Measurements from ENCODE around the gene RAB39B. TPM values are rescaled to one million over a fixed set of nuclear protein-coding genes. Genes with fewer than 3 reads are reported as not detected.
A peak's percentile ranks its signal among the peaks of the same experiment; 100 is the strongest.
"Not testable (repeated sequence)": the region's sequence is repeated elsewhere in the genome, so short reads cannot be mapped to it uniquely, and the experiment has no call there.

Gene RAB39B, protein sequence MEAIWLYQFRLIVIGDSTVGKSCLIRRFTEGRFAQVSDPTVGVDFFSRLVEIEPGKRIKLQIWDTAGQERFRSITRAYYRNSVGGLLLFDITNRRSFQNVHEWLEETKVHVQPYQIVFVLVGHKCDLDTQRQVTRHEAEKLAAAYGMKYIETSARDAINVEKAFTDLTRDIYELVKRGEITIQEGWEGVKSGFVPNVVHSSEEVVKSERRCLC
- 0.56 and 0.79 TPM in 2 replicates for total RNA-seq (2014; rRNA removed; shearing (Covaris generic))
- 2.3 and 3.9 TPM in 2 replicates for polyA plus RNA-seq (2015; cell fraction: cytosol; rRNA removed)
- polyA plus RNA-seq (2015; cell fraction: nucleus; rRNA removed): 1.0 and 1.1 TPM in 2 replicates

DNA sequence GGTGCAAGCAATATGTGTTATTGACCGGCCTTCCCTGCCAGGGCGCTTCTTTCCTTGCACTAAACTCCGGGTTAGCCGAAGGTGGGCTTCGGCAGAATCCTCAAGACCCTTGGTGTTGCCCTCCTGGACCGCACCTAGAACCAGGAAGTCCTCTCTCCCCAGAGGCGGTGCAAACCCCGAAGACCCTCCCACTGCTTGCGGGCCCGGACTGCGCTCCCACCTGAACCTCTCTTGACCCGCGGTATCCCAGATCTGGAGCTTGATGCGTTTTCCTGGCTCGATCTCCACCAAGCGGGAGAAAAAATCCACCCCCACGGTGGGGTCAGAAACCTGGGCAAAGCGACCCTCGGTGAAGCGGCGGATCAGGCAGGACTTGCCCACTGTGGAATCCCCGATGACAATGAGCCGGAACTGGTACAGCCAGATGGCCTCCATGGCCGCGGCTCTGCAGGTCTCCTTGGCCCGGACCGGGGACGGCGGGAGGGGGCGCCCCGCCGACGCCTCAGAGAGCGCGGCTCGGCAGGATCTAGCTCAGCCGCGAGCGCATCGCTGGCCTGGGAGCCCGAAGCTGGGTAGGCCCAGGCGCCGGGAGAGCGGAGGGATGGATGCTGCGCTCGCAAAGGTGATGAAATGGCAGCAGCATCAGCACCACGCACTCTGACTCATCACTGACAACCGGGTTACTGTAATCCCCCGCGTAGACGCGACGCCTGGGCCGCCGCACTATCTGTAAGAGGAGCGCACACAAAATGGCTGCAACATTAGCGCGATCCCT is at the start of gene RAB39B:
Gene RAB39B, minus strand, starts transcription at position 638 of the 775 bp plus-strand sequence. Its CDS starts 203 bp downstream, at position 435.
- in situ Hi-C loops (cut with HindIII; ENCODE audit: low pct_unique_long_range_greater_than_20kb, low sequenced_read_pairs): no loop called here
- DNase-seq (ENCODE audit: low read depth, low spot score): peak; percentile 58

DNA sequence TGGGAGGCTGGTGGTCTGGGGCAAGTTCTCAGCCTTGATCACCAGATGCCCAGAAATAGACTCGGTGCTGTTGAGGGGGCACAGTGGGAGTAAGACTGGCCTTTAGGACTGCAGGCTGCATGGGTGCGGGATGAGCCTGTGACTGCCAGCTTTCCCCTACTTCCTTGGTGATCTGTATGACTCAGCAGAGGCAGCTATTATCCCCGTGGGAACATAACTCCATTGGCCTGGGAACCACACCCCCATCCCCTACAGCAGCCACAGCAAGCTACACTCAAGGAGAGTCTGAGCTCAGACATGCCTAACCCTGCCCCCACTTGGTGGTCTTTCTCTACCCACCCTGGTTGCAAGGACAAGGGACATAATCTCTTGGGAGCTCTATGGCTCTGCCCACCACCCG is 49.5 kb upstream of the RAB39B start:
- in situ Hi-C loops (cut with HindIII; ENCODE audit: low pct_unique_long_range_greater_than_20kb, low sequenced_read_pairs): no loop called here
- peak; percentile 2 for DNase-seq (ENCODE audit: low read depth, low spot score)

GRCh38 chrX:155293771-155294170 is 29.5 kb upstream of the RAB39B start:
- no peak for DNase-seq (ENCODE audit: low read depth, low spot score)
- in situ Hi-C loops (cut with HindIII; ENCODE audit: low pct_unique_long_range_greater_than_20kb, low sequenced_read_pairs): no loop called here

DNA sequence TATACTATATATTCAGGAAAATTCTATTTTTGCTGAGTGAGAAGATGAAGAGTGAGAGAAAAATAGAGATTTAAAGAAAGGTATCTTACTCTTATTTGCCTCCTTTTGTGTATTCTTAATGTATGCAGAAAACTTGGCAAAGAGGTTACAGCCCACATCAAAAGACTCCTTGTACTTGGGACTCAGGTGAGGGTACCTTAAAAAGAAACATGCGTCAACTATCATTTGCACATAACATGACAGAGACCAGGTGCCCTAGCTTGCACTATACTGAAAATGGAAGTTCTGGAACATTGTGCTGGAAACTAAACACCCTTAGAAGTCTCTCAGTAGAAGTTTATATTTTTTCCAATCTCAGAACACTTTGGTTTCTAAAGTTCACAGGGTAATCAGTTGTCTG is 15.6 kb upstream of the RAB39B start:
- DNase-seq (ENCODE audit: low read depth, low spot score): no peak
- in situ Hi-C loops (cut with HindIII; ENCODE audit: low pct_unique_long_range_greater_than_20kb, low sequenced_read_pairs): no loop called here

DNA sequence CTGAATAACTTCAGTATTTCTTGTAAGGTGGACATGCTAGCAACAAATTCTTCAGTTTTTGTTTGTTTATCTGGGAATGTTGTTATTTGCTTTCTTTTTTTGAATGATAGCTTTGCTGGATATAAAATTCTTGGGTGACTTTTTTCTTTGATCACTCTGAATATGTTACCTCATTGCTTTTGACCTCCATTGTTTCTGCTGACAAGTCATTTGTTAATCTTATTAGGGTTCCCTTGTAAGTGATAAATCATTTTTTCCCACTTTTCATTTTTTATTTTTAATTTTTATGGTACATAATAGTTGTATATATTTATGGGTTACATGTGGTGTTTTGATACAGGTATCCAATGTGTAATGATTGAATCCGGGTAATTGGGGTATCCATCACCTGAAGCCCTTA is 6.7 kb upstream of the RAB39B start:
- no peak for DNase-seq (ENCODE audit: low read depth, low spot score)
- in situ Hi-C loops (cut with HindIII; ENCODE audit: low pct_unique_long_range_greater_than_20kb, low sequenced_read_pairs): no loop called here

- in situ Hi-C loops (cut with HindIII; ENCODE audit: low pct_unique_long_range_greater_than_20kb, low sequenced_read_pairs); DNase-seq (ENCODE audit: low read depth, low spot score): not testable (repeated sequence)
Observed at GRCh38 chrX:155267995-155268394, 3.7 kb upstream of the RAB39B start.

- in situ Hi-C loops (cut with HindIII; ENCODE audit: low pct_unique_long_range_greater_than_20kb, low sequenced_read_pairs): no loop called here
- no peak for DNase-seq (ENCODE audit: low read depth, low spot score)
Observed at GRCh38 chrX:155266439-155266838, 2.1 kb upstream of the RAB39B start.

DNA sequence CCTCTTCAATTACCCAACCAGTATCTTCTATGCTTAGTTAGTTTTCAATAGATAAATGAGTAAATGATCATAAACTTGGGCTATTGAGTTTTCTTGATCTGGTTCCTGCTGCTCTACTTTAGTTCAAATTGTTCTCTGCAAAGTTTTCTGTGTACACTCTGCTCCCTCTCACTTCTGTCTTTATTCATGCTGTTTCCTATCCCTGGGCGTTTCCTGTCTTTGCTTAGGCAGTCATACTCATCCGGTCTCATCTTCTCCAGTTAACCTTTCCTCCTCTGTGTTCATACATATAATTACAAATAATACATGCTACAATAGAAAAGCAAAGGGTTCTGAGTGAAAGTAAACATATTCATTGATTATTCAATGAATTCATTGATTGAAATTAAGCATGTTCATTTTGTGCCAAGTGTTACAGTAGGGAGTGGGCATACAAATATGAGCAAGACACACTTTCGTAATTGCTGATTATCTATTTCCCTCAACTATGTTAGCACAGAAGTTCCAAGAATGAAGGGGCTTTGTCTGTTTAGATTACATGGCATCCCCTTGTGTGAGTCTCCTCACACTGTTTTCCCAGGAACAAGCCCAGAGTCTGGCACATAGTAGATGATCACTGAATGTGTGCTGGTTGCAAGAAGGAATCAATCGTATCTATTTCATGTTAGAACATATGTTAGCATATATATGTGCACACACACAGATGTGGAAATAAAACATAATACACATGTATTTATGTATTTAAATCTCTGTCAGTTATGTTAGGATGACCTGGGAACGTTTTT is 1.1 kb downstream of the RAB39B start:
- in situ Hi-C loops (cut with HindIII; ENCODE audit: low pct_unique_long_range_greater_than_20kb, low sequenced_read_pairs): no loop called here

DNA sequence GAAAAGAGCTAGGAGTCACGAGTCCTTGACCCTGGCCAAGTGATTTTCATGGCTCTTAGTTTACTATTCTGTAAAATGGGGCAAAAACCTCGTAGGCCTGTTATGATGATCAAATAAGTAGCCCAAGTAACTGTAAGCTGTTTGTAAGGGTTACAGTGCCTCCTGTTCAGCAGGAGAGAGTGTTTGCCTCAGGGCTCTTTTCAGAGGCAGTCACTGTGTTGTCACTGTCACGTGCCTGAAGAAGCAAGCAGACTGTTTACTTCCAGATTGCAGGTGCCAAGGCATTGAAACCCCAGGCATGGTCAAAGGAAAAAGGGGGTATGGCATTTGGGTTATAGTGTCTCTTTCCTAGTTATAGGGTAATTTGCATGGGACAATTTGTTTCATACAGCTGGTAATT is 4.5 kb downstream of the RAB39B start:
- peak; percentile 53 for DNase-seq (ENCODE audit: low read depth, low spot score)
- in situ Hi-C loops (cut with HindIII; ENCODE audit: low pct_unique_long_range_greater_than_20kb, low sequenced_read_pairs): no loop called here

More for the DNA sequence above, 1.1 kb downstream of the RAB39B start:
- no peak for DNase-seq (ENCODE audit: low read depth, low spot score)

DNA sequence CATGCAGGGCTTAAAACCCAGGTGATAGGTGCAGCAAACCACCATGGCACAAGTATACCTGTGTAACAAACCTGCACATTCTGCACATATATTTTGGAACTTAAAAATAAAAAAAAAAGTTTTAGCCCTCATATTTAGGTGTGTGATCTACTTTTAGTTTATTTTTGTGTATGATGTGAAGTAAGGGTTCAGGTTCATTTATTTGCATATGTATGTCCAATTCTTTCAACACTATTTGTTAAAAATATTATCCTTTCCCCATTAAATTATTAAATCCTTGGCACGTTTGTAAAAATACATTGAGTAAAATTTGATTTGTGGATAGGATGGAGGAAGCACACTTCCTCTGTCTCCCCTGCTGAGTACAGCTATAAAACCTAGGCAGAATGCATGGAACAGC is 12.9 kb downstream of the RAB39B start:
- in situ Hi-C loops (cut with HindIII; ENCODE audit: low pct_unique_long_range_greater_than_20kb, low sequenced_read_pairs): no loop called here
- no peak for DNase-seq (ENCODE audit: low read depth, low spot score)

DNA sequence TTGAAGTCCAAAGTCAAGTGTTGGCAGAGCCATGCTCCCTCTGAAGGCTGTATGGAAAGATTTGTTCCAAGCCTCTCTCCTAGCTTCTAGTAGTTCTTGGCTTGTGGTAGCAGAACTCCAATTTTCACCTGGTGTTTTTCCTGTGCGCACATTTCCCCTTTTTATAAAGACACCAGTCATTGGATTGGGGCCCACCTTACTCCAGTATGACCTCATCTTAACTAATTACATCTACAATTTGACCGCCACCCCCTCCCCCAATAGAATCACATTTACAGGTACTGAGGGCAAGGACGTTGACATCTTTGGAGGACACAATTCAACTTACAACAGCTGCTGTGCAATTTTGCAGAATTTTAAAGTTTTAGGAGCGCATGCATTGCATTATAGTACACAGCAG is 16.8 kb downstream of the RAB39B start:
- in situ Hi-C loops (cut with HindIII; ENCODE audit: low pct_unique_long_range_greater_than_20kb, low sequenced_read_pairs): no loop called here

DNA sequence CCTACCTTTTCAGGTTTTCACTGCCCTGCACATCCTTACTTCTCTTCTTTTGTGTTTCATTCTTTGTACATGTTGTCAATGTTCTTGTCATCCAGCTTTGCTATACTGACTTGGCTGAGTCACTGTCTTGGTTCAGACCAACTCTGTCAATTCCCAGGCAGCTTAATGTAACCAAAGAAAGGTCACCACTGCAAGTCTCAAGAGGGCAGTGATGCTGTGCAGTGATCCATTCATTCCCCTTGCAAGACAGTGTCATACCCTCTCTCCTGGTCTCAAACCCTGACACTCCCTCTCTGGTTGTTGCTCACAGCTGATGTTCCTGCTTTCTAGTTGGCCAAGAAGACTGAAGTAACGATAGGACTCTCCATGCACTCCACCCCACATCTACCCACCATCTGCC is 17.5 kb downstream of the RAB39B start:
- in situ Hi-C loops (cut with HindIII; ENCODE audit: low pct_unique_long_range_greater_than_20kb, low sequenced_read_pairs): no loop called here
- no peak for DNase-seq (ENCODE audit: low read depth, low spot score)

More for the DNA sequence above, 16.8 kb downstream of the RAB39B start:
- no peak for DNase-seq (ENCODE audit: low read depth, low spot score)

- DNase-seq (ENCODE audit: low read depth, low spot score): no peak
- in situ Hi-C loops (cut with HindIII; ENCODE audit: low pct_unique_long_range_greater_than_20kb, low sequenced_read_pairs): no loop called here
Observed at GRCh38 chrX:155242300-155242699, 22.0 kb downstream of the RAB39B start.

DNA sequence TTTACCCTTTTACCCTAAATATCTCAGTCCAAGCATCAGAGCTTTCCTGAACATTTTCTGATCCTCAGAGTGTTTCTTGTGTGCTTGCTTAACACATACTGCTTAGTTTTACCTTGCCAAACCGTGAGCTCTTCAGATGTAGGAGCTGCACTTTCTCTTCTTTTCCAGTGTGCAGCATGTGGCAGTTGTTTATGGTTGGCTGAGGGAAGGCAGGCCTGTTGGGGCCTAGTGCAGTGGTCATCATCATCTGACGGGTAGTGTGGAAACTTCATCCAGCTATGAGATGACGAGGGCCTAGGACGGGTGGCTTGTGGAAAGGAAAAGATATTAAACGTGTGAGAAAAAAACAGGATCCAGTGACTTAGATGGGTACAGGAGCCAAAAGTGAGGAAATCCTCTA is 26.6 kb downstream of the RAB39B start:
- no peak for DNase-seq (ENCODE audit: low read depth, low spot score)
- in situ Hi-C loops (cut with HindIII; ENCODE audit: low pct_unique_long_range_greater_than_20kb, low sequenced_read_pairs): no loop called here

GRCh38 chrX:155235891-155236290 is 28.4 kb downstream of the RAB39B start:
- DNase-seq (ENCODE audit: low read depth, low spot score): peak; percentile 5
- in situ Hi-C loops (cut with HindIII; ENCODE audit: low pct_unique_long_range_greater_than_20kb, low sequenced_read_pairs): no loop called here

DNA sequence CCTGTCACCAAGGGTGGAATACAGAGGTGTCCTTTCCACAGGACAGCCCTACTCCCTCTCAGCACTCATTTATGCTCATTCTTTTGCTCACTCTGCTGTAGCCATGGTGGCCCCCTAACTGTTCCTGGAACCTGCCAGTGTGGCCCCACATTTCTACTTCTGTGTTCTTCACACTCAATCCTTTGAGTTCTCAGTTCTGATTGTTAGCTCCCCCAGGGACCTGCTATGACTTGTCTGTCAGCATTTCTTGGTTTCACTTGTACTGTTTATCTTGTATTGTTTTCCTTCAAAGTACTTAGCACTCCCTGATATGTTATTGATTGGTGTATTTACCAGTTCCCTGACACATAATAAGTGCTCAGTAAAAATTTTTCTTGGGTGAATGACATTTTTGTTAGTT is 33.1 kb downstream of the RAB39B start:
- no peak for DNase-seq (ENCODE audit: low read depth, low spot score)
- in situ Hi-C loops (cut with HindIII; ENCODE audit: low pct_unique_long_range_greater_than_20kb, low sequenced_read_pairs): no loop called here

GRCh38 chrX:155225774-155226173 is 38.5 kb downstream of the RAB39B start:
- in situ Hi-C loops (cut with HindIII; ENCODE audit: low pct_unique_long_range_greater_than_20kb, low sequenced_read_pairs): no loop called here
- no peak for DNase-seq (ENCODE audit: low read depth, low spot score)

DNA sequence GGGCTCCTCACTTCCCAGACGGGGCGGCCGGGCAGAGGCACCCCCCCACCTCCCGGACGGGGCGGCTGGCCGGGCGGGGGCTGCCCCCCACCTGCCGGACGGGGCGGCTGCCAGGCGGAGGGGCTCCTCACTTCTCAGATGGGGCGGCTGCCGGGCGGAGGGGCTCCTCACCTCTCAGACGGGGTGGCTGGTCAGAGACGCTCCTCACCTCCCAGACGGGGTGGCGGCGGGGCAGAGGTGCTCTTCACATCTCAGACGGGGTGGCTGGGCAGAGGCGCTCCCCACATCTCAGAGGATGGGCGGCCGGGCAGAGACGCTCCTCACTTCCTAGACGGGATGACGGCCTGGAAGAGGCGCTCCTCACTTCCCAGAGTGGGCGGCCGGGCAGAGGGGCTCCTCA is 40.5 kb downstream of the RAB39B start:
- in situ Hi-C loops (cut with HindIII; ENCODE audit: low pct_unique_long_range_greater_than_20kb, low sequenced_read_pairs); DNase-seq (ENCODE audit: low read depth, low spot score): not testable (repeated sequence)

Data from SK-MEL-5 (cell line).